ENCODE results near the gene CYB561.

Gene CYB561

DNA sequence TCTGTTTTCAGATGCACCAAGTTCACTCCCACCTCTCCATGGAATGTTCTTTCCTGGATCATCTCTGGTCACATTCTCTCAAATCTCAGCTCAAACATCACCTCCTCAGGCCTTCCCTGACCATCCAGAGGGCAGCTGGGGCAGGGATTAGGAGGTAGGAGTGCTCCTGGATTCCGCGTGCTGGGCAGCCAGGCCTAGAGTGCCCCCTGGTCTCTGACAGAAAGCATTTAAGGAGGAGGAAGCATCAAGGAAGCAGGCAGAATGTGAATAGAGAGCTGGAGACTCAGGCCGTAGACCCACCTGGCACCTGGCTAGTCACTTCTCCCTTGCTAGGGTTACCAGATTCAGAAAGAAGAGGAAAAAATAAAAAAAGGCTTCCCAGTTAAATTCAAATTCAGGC, 2.5 kb upstream of the CYB561 start:
- no peak for DNase-seq

DNA sequence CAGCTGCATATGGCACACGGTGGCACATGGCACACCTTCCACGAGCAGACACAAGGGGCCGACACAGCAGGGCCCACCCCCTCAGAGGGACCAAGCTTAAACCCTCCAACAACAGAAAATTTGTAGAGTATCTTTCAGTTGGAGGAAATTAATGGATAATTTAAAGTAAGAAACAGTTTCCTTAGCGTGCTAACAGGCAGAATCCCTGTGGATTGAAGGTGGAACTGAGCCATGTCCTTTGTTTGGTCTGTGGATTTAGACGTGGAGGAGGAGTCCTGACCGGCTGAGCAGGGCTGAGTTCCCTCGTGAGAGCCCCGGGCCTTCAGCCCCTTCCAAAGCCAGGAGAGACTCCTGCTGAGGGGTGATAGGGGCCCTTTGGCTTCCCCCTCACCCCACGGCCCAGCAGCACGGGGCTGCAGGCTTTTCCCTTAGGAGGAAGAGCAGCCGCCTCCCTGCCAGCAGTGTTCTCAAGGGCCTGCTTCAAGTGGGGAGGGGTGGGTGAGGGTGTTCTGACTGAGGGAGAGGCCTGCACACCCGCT, 1.4 kb upstream of the CYB561 start:
- DNase-seq, result no peak

GRCh38 chr17:63446753-63447470, 806 bp upstream of the CYB561 start:
- peak; percentile 78 to 88 for DNase-seq

DNA sequence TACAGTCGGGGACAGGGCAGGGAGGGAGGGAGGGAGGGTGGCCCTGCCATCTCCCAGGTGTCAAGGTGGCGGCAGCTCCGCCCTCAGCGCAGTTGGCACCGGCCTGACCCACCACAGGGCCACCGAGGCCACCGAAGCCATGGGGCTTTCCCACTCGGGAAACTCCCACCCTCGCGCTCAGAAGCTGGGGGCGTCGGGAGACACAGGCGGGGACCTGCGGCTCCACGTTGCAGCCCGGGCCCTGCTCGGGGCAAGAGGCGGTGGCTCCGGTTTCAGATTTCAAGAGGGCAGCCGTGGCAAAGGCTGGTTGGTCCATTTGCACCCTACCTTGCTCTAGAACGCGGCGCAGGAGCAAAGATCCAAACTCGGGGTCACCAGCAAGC, 544 bp downstream of the CYB561 start:
- DNase-seq, result peak; percentile 67 to 82

DNA sequence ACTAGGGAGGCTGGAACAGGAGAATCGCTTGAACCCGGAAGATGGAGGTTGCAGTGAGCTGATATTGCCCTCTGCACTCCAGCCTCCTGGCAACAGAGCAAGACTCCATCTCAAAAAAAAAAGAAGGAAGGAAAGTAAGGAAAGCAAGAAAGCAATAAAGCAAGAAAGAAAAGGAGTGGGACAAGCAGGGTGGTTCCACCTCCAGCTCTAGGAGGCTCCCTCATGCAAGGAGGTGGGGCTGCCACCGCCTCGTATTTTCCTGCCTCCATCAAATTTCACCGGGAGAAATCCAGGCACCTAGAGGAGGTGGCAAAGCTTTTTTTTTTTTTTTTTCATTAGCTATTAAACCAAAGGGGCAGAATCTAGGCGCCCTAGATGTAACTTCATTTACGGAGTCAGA, 1.0 kb downstream of the CYB561 start:
- no peak for DNase-seq

- no peak for DNase-seq
Measured at GRCh38 chr17:63444457-63444856, 1.6 kb downstream of the CYB561 start.

- no peak for DNase-seq
Measured at GRCh38 chr17:63443053-63443452, 3.1 kb downstream of the CYB561 start.

DNA sequence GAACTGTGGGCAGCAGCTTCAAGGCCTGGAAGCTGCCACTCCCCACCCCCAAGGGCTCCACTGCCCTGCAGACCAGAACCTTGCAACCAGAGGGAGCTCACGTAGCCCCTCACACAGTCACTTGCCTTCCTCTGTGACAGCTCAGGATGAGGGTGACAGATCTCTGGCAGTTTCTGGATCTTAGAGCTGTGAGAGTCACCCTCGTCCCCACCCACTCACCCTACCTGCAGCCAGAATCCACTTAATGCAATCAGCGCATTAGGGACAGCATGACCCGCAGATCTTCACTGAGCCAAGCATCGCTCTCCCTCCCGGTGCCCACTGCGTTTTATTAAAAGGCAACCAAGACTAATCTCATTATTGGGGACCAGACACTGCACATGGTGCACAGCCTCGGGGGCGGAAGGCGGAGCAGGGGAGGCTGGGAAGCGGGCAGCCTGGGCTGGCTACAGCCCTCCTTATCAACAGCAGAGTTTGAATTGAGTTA, 3.5 kb downstream of the CYB561 start:
- DNase-seq, result no peak

DNA sequence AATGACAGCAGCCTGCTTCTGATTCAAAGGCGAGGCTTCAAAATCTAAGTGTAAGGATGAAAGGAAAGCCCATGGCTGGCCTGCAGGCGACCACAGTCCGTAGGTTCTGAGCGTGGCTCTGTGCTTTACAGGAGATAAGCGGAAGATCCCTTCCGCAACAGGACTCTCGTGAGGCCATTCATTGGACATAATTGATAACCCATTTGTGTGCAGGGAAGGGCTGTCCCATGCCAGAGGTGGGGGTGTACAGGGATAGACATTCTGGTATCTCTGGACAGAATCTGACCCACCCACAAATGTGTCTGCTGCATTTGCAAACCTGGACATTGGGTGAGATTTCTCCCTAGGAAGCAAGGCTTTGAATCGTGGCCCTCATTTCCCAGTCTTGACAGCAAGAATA, 4.0 kb downstream of the CYB561 start:
- no peak for DNase-seq

DNA sequence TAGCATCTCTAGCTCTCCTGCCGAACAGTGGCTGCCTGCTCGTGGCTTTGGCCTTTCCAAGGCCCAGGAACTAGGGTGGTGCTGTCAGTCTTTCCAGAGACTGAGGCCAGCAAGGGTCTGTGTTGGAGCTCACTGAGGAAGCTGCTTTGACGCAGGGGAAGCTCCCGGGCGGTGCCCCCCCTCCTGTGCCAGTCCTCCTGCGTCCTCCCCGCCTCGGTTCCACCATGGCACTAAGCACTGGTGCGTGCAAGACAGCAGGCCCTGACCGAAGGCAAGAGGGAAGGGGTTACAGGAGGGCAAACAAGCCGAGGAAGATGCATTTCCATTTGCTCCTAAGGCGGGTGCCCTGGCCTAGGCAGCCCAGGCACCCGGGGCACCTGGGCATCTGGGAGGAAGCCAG, 4.5 kb downstream of the CYB561 start:
- no peak for DNase-seq

- no peak for DNase-seq
Measured at GRCh38 chr17:63440770-63441335, 5.3 kb downstream of the CYB561 start.

- no peak for DNase-seq
Measured at GRCh38 chr17:63440127-63440769, 5.9 kb downstream of the CYB561 start.

GRCh38 chr17:63439687-63440086, 6.4 kb downstream of the CYB561 start:
- peak; percentile 91 to 93 for DNase-seq

DNA sequence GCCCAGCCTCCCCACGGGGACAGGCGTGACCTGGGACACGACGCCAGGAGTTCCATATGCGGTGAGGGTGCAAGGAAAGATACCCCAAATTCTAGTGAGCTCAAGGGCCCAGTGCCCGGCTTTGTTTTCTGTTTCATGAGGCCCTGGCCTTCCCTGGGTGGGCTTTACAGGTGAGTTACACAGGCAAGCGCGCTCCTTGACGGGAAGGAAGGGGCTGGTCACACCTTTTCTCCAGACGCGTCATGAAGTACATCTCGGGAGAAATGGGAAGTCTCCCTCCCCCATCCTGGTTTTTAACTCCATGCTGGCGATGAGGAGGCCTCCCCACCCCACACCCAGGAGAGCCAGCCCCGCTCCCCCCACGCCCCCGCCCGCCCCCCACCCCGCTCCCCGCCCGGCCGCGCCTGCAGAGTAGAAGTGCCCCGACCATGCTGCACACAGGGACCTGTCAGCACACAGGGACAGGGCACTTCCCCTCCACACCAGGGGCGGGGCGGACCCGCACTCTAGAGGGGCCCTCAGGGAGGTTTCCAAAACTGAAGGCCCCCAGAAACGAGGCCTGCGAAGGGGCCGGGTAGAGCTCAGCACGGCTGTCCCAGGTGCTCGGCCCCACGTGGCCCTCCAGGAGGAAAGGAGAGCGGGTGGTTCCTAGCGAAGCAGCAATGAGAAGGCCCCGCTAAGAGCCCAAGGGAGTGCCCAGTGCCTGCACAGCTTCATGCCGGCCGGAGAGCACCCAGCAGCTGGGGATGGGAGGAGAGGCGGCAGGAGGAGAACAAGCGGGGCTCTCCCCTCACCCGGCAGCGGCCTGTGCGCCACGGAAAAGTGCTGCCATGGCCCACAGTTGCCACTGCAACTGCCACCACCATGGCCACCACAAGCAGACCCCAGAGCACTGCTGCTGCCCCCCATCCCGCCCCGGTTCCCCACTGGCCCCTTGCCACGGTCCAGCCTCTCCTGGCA, 7.7 kb downstream of the CYB561 start:
- DNase-seq, result no peak

- no peak for DNase-seq
Measured at GRCh38 chr17:63437287-63438091, 8.6 kb downstream of the CYB561 start.

GRCh38 chr17:63436523-63437110, 9.5 kb downstream of the CYB561 start:
- DNase-seq, result no peak

DNA sequence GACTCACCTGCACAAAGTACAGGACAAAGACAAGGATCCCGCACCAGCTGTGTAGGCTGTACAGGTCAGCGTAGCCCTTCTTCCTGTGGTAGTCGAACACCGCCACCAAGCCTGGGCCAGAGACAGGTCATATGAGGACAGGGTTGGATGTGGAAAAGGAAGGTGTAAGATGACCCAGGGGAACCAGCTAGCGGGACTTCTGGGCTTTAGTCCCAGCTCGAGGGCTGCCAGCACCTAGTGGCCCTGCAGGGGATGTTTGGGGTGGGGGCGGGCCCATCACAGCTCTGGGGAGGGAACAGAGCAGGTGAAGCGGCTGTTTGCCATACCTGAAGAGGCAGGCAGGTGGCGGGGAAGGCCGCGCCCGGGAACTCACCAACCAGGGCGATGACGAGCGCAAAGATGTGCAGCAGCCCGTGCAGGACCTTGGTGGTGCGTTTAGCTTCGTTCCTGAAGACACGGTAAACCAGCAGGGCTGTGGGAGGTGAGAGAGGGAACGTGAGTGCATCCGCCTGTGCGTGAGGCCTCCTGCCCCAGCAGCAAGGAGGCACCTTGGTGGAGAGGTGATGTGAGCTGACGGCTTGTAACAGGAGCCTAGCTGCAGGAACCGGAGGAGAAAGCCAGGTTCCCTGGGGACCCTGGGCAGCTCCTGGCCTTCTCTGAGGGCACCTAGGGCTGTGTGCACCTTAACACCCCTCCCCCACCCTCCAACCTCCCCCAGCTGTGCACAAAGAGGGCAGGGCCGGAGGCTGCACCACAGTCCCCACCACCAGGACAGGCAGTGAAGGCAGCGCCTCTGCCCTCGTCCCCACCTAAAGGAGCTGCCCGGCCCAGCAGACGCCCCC, 10.2 kb downstream of the CYB561 start:
- no peak for DNase-seq

- peak; percentile 44 to 46 for DNase-seq
Measured at GRCh38 chr17:63434951-63435571, 11.0 kb downstream of the CYB561 start.

- peak; percentile 47 to 56 for DNase-seq
Measured at GRCh38 chr17:63433746-63434591, 12.1 kb downstream of the CYB561 start.
